Endodermal cell (in vitro differentiated cells): ENCODE measurements around the gene TANGO2. TPM values are rescaled to one million over a fixed set of nuclear protein-coding genes. Genes with fewer than 3 reads are reported as not detected.

Source experiments
- DNase-seq: peaks from one replicate; pipeline ENCODE4 v3.0.0-alpha.2; 2017
- H3K27ac ChIP-seq: 2 replicates; pipeline ENCODE4 v1.5.1; 2013; ENCODE audit warnings: mild to moderate bottlenecking, low read depth, low read length, moderate library complexity
- H3K27me3 ChIP-seq: 2 replicates; pipeline ENCODE4 v1.6.1; 2013; ENCODE audit warnings: mild to moderate bottlenecking, low read length, moderate library complexity; ENCODE audit not compliant: insufficient read depth, control insufficient read depth, poor library complexity, severe bottlenecking
- H3K36me3 ChIP-seq: 2 replicates; pipeline ENCODE4 v1.7.0; 2013; ENCODE audit warnings: mild to moderate bottlenecking, low read length, moderate library complexity; ENCODE audit not compliant: control insufficient read depth, insufficient read depth
- H3K4me1 ChIP-seq: one replicate; pipeline ENCODE4 v1.7.0; 2013; ENCODE audit warnings: low read length; ENCODE audit not compliant: control insufficient read depth, insufficient read depth
- H3K4me3 ChIP-seq: 2 replicates; pipeline ENCODE4 v1.5.1; 2013; ENCODE audit warnings: mild to moderate bottlenecking, low read length, moderate library complexity
- H3K9ac ChIP-seq: 2 replicates; pipeline ENCODE4 v1.6.1; 2013; ENCODE audit warnings: mild to moderate bottlenecking, low read length, moderate library complexity; ENCODE audit not compliant: poor library complexity, severe bottlenecking; ENCODE audit errors: extremely low read depth
- H3K9me3 ChIP-seq: 2 replicates; pipeline ENCODE4 v1.6.1; 2013; ENCODE audit warnings: mild to moderate bottlenecking, low read length, moderate library complexity; ENCODE audit not compliant: control insufficient read depth
- H3K27ac Mint-ChIP-seq: 2 replicates; pipeline ENCODE4 v1.8.0; 2020; ENCODE audit warnings: mixed read lengths
- H3K27me3 Mint-ChIP-seq: 2 replicates; pipeline ENCODE4 v1.8.0; 2021; ENCODE audit warnings: mild to moderate bottlenecking, mixed read lengths; ENCODE audit not compliant: insufficient read depth
- H3K36me3 Mint-ChIP-seq: 2 replicates; pipeline ENCODE4 v1.8.0; 2020; ENCODE audit warnings: low read depth, mixed read lengths
- H3K4me1 Mint-ChIP-seq: 2 replicates; pipeline ENCODE4 v1.8.0; 2020; ENCODE audit warnings: mixed read lengths
- H3K4me3 Mint-ChIP-seq: 2 replicates; pipeline ENCODE4 v1.8.0; 2020; ENCODE audit warnings: mild to moderate bottlenecking, moderate library complexity, mixed read lengths
- H3K9me3 Mint-ChIP-seq: 2 replicates; pipeline ENCODE4 v1.8.0; 2020; ENCODE audit warnings: mild to moderate bottlenecking, mixed read lengths
- WGBS, 2 experiments: methylation state at CpG; one replicate each; pipeline versions ENCODE4 v1.1.5 to v1.1.7; 2013; ENCODE audit warnings: missing lambda C conversion rate in 2 of 2, mixed read lengths in 1 of 2; ENCODE audit not compliant: insufficient coverage in 1 of 2, insufficient read length in 1 of 2; 5-methylcytosine and 5-hydroxymethylcytosine counted together
- total RNA-seq, 2 donors: library from RNA; stranded (reverse); fragmentation: NEBNext Ultra II Directional in 1 of 2; extraction: Animal tissue kit (Norgen Biotek cat#: 25700) in 1 of 2; gene quantifications; 2 replicates in 1 of 2; 3 replicates in 1 of 2; pipeline ENCODE4 v1.2.1, GENCODE V29; 2021
- TF ChIP-seq, protein P1 (sequence below): fragments of 200-600 bp; sonication (generic); conservative IDR thresholded peaks from 2 replicates; pipeline ENCODE4 v1.5.0; 2021; ENCODE audit warnings: antibody characterized with exemption, mild to moderate bottlenecking

TANGO2 gene
- total RNA-seq, 2 donors from 2014 or later = 19.9 to 21.8 TPM

DNA sequence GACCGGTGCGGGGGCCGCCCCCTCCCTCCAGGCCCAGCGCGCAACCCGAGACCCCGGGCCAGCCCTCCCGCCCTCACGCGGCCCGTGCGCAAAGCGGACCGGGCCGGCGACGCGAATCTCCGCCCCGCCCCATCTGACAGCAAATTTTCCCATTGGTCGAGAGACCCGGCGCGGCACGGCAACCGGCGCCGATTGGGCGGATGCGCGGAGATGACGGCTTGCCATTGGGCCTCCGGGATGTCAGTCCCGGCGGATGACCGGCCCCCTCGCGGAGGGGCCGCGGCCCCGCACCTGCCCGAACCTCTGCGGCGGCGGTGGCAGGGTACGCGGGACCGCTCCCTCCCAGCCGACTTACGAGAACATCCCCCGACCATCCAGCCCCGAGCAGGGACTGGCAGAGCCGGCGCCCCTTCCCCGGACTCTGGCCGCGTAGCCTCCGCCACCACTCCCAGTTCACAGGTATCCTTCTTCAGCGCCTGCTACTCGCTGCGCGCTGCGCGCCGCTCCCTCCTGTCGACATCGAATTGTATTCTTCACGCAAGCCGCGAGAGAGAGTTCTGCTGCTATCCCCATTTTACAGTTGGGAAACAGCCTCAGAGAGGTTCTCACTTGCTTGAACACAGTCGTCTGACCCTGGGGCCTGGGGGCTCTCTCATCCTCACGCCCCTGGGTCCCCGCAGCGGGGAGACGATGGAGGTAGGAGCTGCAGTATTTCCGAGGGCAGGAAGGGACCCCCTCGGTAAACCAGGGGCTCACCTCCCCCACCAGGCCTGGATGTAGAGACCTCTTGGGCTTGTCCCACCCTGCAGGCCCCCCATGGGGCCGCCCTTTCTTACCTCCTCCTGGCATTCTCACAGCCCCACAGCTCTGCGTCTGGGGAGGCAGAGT is 3.9 kb upstream of the TANGO2 start, which contains the start of gene ARVCF:
TSS of gene ARVCF (minus strand) at position 90 of the 888 bp plus-strand sequence. CDS start 26,029 bp downstream, outside the sequence.
- Mint-ChIP-seq H3K27ac (no peak within 1 kb of the TSS), H3K4me3 (peak within 1 kb of the TSS; percentile 63), H3K27me3 (peaks cover 55% of the 10 kb centered on the region), H3K9me3 (no peaks in the 10 kb centered on the region), H3K4me1 (peaks cover 5% of the 10 kb centered on the region), H3K36me3 (no peaks in the 10 kb centered on the region)
- Histone ChIP-seq H3K9me3 (no peaks in the 10 kb centered on the region), H3K4me1 (peaks cover 9% of the 10 kb centered on the region), H3K9ac (no peak within 1 kb of the TSS), H3K36me3 (no peaks in the 10 kb centered on the region), H3K4me3 (peak within 1 kb of the TSS; percentile 82), H3K27ac (no peak within 1 kb of the TSS), H3K27me3 (peaks cover 52% of the 10 kb centered on the region)
- TF ChIP-seq, protein P1, sequence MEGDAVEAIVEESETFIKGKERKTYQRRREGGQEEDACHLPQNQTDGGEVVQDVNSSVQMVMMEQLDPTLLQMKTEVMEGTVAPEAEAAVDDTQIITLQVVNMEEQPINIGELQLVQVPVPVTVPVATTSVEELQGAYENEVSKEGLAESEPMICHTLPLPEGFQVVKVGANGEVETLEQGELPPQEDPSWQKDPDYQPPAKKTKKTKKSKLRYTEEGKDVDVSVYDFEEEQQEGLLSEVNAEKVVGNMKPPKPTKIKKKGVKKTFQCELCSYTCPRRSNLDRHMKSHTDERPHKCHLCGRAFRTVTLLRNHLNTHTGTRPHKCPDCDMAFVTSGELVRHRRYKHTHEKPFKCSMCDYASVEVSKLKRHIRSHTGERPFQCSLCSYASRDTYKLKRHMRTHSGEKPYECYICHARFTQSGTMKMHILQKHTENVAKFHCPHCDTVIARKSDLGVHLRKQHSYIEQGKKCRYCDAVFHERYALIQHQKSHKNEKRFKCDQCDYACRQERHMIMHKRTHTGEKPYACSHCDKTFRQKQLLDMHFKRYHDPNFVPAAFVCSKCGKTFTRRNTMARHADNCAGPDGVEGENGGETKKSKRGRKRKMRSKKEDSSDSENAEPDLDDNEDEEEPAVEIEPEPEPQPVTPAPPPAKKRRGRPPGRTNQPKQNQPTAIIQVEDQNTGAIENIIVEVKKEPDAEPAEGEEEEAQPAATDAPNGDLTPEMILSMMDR = peak; percentile 40
- WGBS, 2 experiments = 2 to 3% methylated on average over 32 to 79 of the region's 79 CpGs
- peak; percentile 97 for DNase-seq

DNA sequence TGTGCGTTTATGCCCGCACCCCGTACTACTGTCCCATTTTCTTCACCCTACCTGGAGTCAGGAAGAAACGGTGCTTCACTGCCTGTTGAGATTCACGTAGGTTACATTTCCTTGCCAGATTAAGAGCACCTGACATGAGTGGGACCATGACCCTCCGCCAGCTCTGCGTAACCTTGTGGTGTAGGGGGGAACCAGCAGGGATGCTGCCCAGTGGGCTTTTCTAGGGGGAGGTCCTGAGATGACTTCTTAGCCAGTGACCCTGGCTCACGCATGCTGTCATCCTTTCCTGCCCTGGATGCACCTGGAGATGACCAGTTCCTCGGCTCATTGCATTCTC is 3.3 kb upstream of the TANGO2 start:
- H3K4me1 ChIP-seq = peaks cover 10% of the 10 kb centered on the region
- H3K9me3 ChIP-seq = no peaks in the 10 kb centered on the region
- peak overlapping the region; percentile 82 for H3K4me3 ChIP-seq
- H3K27ac ChIP-seq = no peak overlapping the region
- H3K27me3 Mint-ChIP-seq = peaks cover 55% of the 10 kb centered on the region
- no peaks in the 10 kb centered on the region for H3K9me3 Mint-ChIP-seq
- no peaks in the 10 kb centered on the region for H3K36me3 ChIP-seq
- 59 to 62% methylated on average over 8 to 9 of the region's 9 CpGs for WGBS, 2 experiments
- TF ChIP-seq, protein P1 = no peak
- peak overlapping the region; percentile 63 for H3K4me3 Mint-ChIP-seq
- H3K9ac ChIP-seq = no peak overlapping the region
- no peaks in the 10 kb centered on the region for H3K36me3 Mint-ChIP-seq
- H3K27ac Mint-ChIP-seq = no peak overlapping the region
- no peak for DNase-seq
- H3K4me1 Mint-ChIP-seq = peaks cover 8% of the 10 kb centered on the region
- peaks cover 52% of the 10 kb centered on the region for H3K27me3 ChIP-seq

DNA sequence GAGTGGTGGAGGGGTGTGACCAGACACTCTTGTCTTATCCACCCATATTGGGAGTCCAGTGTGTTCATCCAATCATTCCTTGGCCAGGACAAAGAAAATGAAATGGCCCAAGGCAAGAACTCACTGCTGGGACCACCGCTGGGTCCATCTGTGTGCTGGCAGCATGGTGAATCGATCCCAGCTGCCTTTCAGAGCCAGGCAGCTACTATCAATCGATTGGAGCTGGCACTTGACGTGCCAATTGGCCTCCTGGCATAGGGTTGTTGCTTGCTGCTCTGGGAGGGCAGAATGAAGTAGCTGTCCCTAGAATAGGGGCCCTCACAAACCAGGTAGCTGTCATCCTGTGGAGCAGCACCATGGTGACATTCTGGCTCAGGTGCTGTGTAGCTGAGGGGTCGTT is 2.9 kb upstream of the TANGO2 start:
- TF ChIP-seq, protein P1 = no peak
- WGBS, 2 experiments = 83 to 90% methylated on average over 4 to 5 of the region's 5 CpGs
- no peaks in the 10 kb centered on the region for H3K9me3 Mint-ChIP-seq
- Histone ChIP-seq H3K4me1 (peaks cover 10% of the 10 kb centered on the region), H3K36me3 (no peaks in the 10 kb centered on the region), H3K27ac (no peak overlapping the region), H3K4me3 (no peak overlapping the region), H3K9ac (no peak overlapping the region), H3K27me3 (peaks cover 52% of the 10 kb centered on the region), H3K9me3 (no peaks in the 10 kb centered on the region)
- DNase-seq = no peak
- peak overlapping the region; percentile 63 for H3K4me3 Mint-ChIP-seq
- peaks cover 8% of the 10 kb centered on the region for H3K4me1 Mint-ChIP-seq
- H3K27ac Mint-ChIP-seq = no peak overlapping the region
- H3K36me3 Mint-ChIP-seq = no peaks in the 10 kb centered on the region
- peaks cover 55% of the 10 kb centered on the region for H3K27me3 Mint-ChIP-seq
